IMR-90 (cell line): ENCODE data around the gene EBP. TPM values are rescaled to one million over a fixed set of nuclear protein-coding genes. Genes with fewer than 3 reads are reported as not detected.

Experiments used
- ATAC-seq: fragments of 200-7000 bp; cut with Tn5 transposase; 2 replicates; pipeline ENCODE4 v1.9.1; 2020; ENCODE audit warnings: low read depth, mild to moderate bottlenecking, moderate library complexity
- BruUV-seq: library from RNA; stranded (reverse); fragments of 400-500 nt; replicated peaks from 2 replicates; lab custom pipeline; 2021; lab: Mats Ljungman, UMichigan
- CTCF ChIA-PET: fragments of 300-600 bp; formaldehyde crosslinking; extraction: SDS; loops from one replicate; lab custom pipeline; 2021; ENCODE audit warnings: antibody characterized with exemption; lab: Yijun Ruan, JAX
- POLR2A ChIA-PET: fragments of 300-600 bp; sonication (Branson Sonifier 250); formaldehyde crosslinking; loops from one replicate; lab custom pipeline; 2022; ENCODE audit warnings: antibody characterized with exemption; ENCODE audit not compliant: unreplicated experiment; lab: Charles Lee
- DNase-seq: peaks from one replicate; pipeline ENCODE4 v3.0.0; 2013
- H2AFZ ChIP-seq: replicated peaks from 2 replicates; pipeline ENCODE3; 2013; ENCODE audit warnings: low read length, mild to moderate bottlenecking; ENCODE audit not compliant: poor library complexity
- H2AK5ac ChIP-seq: 2 replicates; pipeline ENCODE4 v1.6.1; 2013; ENCODE audit warnings: low read depth, low read length, inconsistent platforms
- H2AK9ac ChIP-seq: replicated peaks from 2 replicates; pipeline ENCODE3; 2013; ENCODE audit warnings: mild to moderate bottlenecking, low read depth, low read length, moderate library complexity; ENCODE audit not compliant: poor library complexity
- H2BK120ac ChIP-seq: 2 replicates; pipeline ENCODE4 v1.6.1; 2013; ENCODE audit warnings: low read depth, low read length, inconsistent platforms
- H2BK15ac ChIP-seq: 3 replicates; pipeline ENCODE4 v1.6.1; 2013; ENCODE audit warnings: low read depth, low read length, inconsistent platforms
- H2BK20ac ChIP-seq: 2 replicates; pipeline ENCODE4 v1.6.1; 2013; ENCODE audit warnings: low read depth, mild to moderate bottlenecking, inconsistent platforms, low read length, moderate library complexity
- H2BK5ac ChIP-seq: 2 replicates; pipeline ENCODE4 v1.6.1; 2013; ENCODE audit warnings: mild to moderate bottlenecking, low read depth, low read length, inconsistent platforms; ENCODE audit not compliant: poor library complexity, severe bottlenecking
- H3K14ac ChIP-seq: replicated peaks from 2 replicates; pipeline ENCODE4 v1.6.1; 2013; ENCODE audit warnings: low read depth, low read length, inconsistent platforms
- H3K18ac ChIP-seq: 2 replicates; pipeline ENCODE4 v1.6.1; 2013; ENCODE audit warnings: low read depth, low read length, control low read depth
- H3K23ac ChIP-seq: 2 replicates; pipeline ENCODE4 v1.6.1; 2013; ENCODE audit warnings: low read depth, low read length, inconsistent platforms
- H3K27ac ChIP-seq: 2 replicates; pipeline ENCODE4 v1.5.1; 2013; ENCODE audit warnings: mild to moderate bottlenecking, control low read depth, low read length; ENCODE audit not compliant: insufficient read depth
- H3K27me3 ChIP-seq: 2 replicates; pipeline ENCODE4 v1.6.1; 2013; ENCODE audit warnings: low read length; ENCODE audit not compliant: control insufficient read depth, insufficient read depth
- H3K36me3 ChIP-seq: 2 replicates; pipeline ENCODE4 v1.6.1; 2013; ENCODE audit warnings: low read length, mixed read lengths; ENCODE audit not compliant: control insufficient read depth, insufficient read depth
- H3K4ac ChIP-seq: 2 replicates; pipeline ENCODE4 v1.6.1; 2013; ENCODE audit warnings: low read depth, low read length, inconsistent platforms
- H3K4me1 ChIP-seq: 2 replicates; pipeline ENCODE4 v1.6.1; 2013; ENCODE audit warnings: low read length, mixed read lengths; ENCODE audit not compliant: control insufficient read depth, insufficient read depth
- H3K4me2 ChIP-seq: 2 replicates; pipeline ENCODE4 v1.6.1; 2013; ENCODE audit warnings: low read depth, mild to moderate bottlenecking, control low read depth, low read length, moderate library complexity
- H3K4me3 ChIP-seq: 2 replicates; pipeline ENCODE4 v1.5.1; 2013; ENCODE audit warnings: low read depth, mild to moderate bottlenecking, control low read depth, low read length, moderate library complexity; ENCODE audit not compliant: insufficient read depth
- H3K56ac ChIP-seq: 2 replicates; pipeline ENCODE4 v1.6.1; 2013; ENCODE audit warnings: low read length, inconsistent platforms; ENCODE audit not compliant: insufficient read depth; ENCODE audit errors: extremely low read depth
- H3K79me1 ChIP-seq, 2 experiments: 2 replicates each; pipeline ENCODE4 v1.6.1; 2013; ENCODE audit warnings: low read length in 2 of 2, inconsistent platforms in 1 of 2, low read depth in 1 of 2
- H3K9ac ChIP-seq: 2 replicates; pipeline ENCODE4 v1.6.1; 2013; ENCODE audit warnings: low read depth, low read length, control low read depth
- H3K9me1 ChIP-seq: 2 replicates; pipeline ENCODE4 v1.6.1; 2013; ENCODE audit warnings: low read length, inconsistent platforms; ENCODE audit not compliant: insufficient read depth
- H3K9me3 ChIP-seq: 2 replicates; pipeline ENCODE4 v1.6.1; 2013; ENCODE audit warnings: low read length; ENCODE audit not compliant: control insufficient read depth, insufficient read depth
- H4K20me1 ChIP-seq: 2 replicates; pipeline ENCODE4 v1.6.1; 2013; ENCODE audit warnings: low read length, inconsistent platforms; ENCODE audit not compliant: insufficient read depth
- H4K5ac ChIP-seq: 2 replicates; pipeline ENCODE4 v1.6.1; 2013; ENCODE audit warnings: mild to moderate bottlenecking, low read depth, low read length, control low read depth
- H4K8ac ChIP-seq, 2 experiments: 2 replicates each; pipeline ENCODE4 v1.6.1; 2013; ENCODE audit warnings: low read depth in 2 of 2, low read length in 2 of 2, control low read depth in 1 of 2, inconsistent platforms in 1 of 2
- H4K91ac ChIP-seq: 2 replicates; pipeline ENCODE4 v1.6.1; 2013; ENCODE audit warnings: low read depth, low read length, inconsistent platforms; ENCODE audit not compliant: insufficient read depth
- FOS ChIP-seq: fragments of 150-350 bp; IDR thresholded peaks from 2 replicates; pipeline ENCODE4 v1.6.1; 2016; ENCODE audit warnings: low read depth, low read length
- RCOR1 ChIP-seq: IDR thresholded peaks from 2 replicates; pipeline ENCODE4 v1.6.1; 2012; ENCODE audit warnings: mild to moderate bottlenecking, low read length, improper control_type of control experiment; ENCODE audit not compliant: insufficient replicate concordance
- WGBS, 2 experiments: methylation state at CpG; one replicate each; pipeline versions ENCODE4 v1.1.5 to v1.1.7; 2013; ENCODE audit warnings: missing lambda C conversion rate in 2 of 2; ENCODE audit not compliant: insufficient read length in 1 of 2; ENCODE audit errors: extremely low coverage in 2 of 2; 5-methylcytosine and 5-hydroxymethylcytosine counted together
- dilution Hi-C: fragments of 300-500 bp; cut with HindIII; formaldehyde crosslinking; loops from one replicate; pipeline ENCODE4 v1.14.3; 2018; ENCODE audit warnings: low sequenced_read_pairs; ENCODE audit not compliant: unreplicated experiment
- in situ Hi-C: fragments of 300-500 bp; cut with MboI; formaldehyde crosslinking; loops from 3 replicates; pipeline ENCODE4 v1.14.3; 2019; ENCODE audit warnings: low sequenced_read_pairs, inconsistent platforms, mixed read lengths
- intact Hi-C: fragments of 100-400 bp; cut with micrococcal nuclease; formaldehyde crosslinking; loops from 2 replicates; pipeline ENCODE4 v1.10.0; 2022
- polyA plus RNA-seq, 3 experiments: library from polyadenylated mRNA; depleted of rRNA; stranded (reverse); fragments of >200 nt; gene quantifications; 2 replicates each; pipeline ENCODE4 v1.2.3, GENCODE V29; 2012; ENCODE audit warnings: low replicate concordance in 1 of 3
- total RNA-seq: library from RNA; depleted of rRNA; stranded (reverse); fragments of >200 nt; gene quantifications from 2 replicates; pipeline ENCODE4 v1.2.3, GENCODE V29; 2012

The EBP gene
- total and polyA plus RNA-seq, 2 of the 4 experiments (the other 2 are of a cell fraction), result 39.4 to 78.9 TPM

GRCh38 chrX:48492293-48492910 is 29.2 kb upstream of the EBP start:
- 72% methylated on average over 3 of the region's 7 CpGs; no CpG with 5 or more reads in 1 of the 2 experiments for WGBS, 2 experiments
- H3K4me2 ChIP-seq, result no peak overlapping the region
- peak overlapping the region; percentile 91; the same call in 1 of the 3 replicates for H2BK15ac ChIP-seq
- peak overlapping the region; percentile 36; the same call in 1 of the 2 replicates for H4K5ac ChIP-seq
- ChIA-PET CTCF (no interaction called here), POLR2A (no interaction called here)
- H3K9me1 ChIP-seq, result peaks cover 13% of the 10 kb centered on the region
- peak overlapping the region; percentile 23 for H4K91ac ChIP-seq
- H3K27me3 ChIP-seq, result no peaks in the 10 kb centered on the region
- intact Hi-C loops, result loop anchor here (5.0 kb wide), 2 partner anchors 465 to 655 kb away; partner anchors contain the start of gene ZNF81
- peak overlapping the region; percentile 78 for H3K4ac ChIP-seq
- H3K27ac ChIP-seq, result peak overlapping the region; percentile 58
- TF ChIP-seq RCOR1 (no peak), FOS (peak; percentile 13; the same call in 1 of the 2 replicates)
- peak overlapping the region; percentile 83 for H2AK9ac ChIP-seq
- no peak overlapping the region for H3K56ac ChIP-seq
- H4K8ac ChIP-seq, result peak overlapping the region; percentile 33 to 54; a peak in 2 of 4 replicates
- H3K9ac ChIP-seq, result no peak overlapping the region
- peaks cover 5% of the 10 kb centered on the region for H3K4me1 ChIP-seq
- H2BK5ac ChIP-seq, result peak overlapping the region; percentile 16
- no peaks in the 10 kb centered on the region for H3K79me1 ChIP-seq
- ATAC-seq, result peak; percentile 73
- no peaks in the 10 kb centered on the region; the same call in 1 of the 2 replicates for H3K9me3 ChIP-seq
- H2AFZ ChIP-seq, result peak overlapping the region; percentile 68
- in situ Hi-C loops, result loop anchor here (10.0 kb wide), 1 partner anchor 408 kb away; no protein-coding TSS in a partner anchor
- no TSS peak for BruUV-seq
- peak overlapping the region; percentile 62; the same call in 1 of the 2 replicates for H2BK20ac ChIP-seq
- H3K4me3 ChIP-seq, result no peak overlapping the region
- H3K36me3 ChIP-seq, result peaks cover 2% of the 10 kb centered on the region; the same call in 1 of the 2 replicates
- peak; percentile 35 for DNase-seq
- peak overlapping the region; percentile 73 for H2BK120ac ChIP-seq
- dilution Hi-C loops, result no loop called here
- H3K18ac ChIP-seq, result no peak overlapping the region
- 0 out of 2 replicates have a peak overlapping the region, but pooled peaks have one; percentile 71 for H3K23ac ChIP-seq
- no peaks in the 10 kb centered on the region for H4K20me1 ChIP-seq
- peak overlapping the region; percentile 44; the same call in 1 of the 2 replicates for H2AK5ac ChIP-seq
- peak overlapping the region; percentile 44; the same call in 1 of the 2 replicates for H3K14ac ChIP-seq
